ENCODE results near the gene CPO.
A peak's percentile ranks its signal among the peaks of the same experiment; 100 is the strongest.
"Not testable (repeated sequence)": the region's sequence is repeated elsewhere in the genome, so short reads cannot be mapped to it uniquely, and the experiment has no call there.

The CPO gene

GRCh38 chr2:206939340-206939739 lies at the start of gene CPO:
CPO (plus strand) TSS chr2:206939518; CDS start chr2:206939600, 82 bp downstream.
- in situ Hi-C loops (cut with MboI; ENCODE audit: low pct_unique_long_range_greater_than_20kb, low sequenced_read_pairs): no loop called here
- no peak for DNase-seq

- in situ Hi-C loops (cut with MboI; ENCODE audit: low pct_unique_long_range_greater_than_20kb, low sequenced_read_pairs): no loop called here
- DNase-seq: no peak
Observed at GRCh38 chr2:206890179-206890578, 49.1 kb upstream of the CPO start.

GRCh38 chr2:206890926-206891325 lies 48.4 kb upstream of the CPO start:
- peak; percentile 25 for DNase-seq
- in situ Hi-C loops (cut with MboI; ENCODE audit: low pct_unique_long_range_greater_than_20kb, low sequenced_read_pairs): no loop called here

GRCh38 chr2:206915121-206915520 lies 24.2 kb upstream of the CPO start:
- in situ Hi-C loops (cut with MboI; ENCODE audit: low pct_unique_long_range_greater_than_20kb, low sequenced_read_pairs): no loop called here
- DNase-seq: peak; percentile 11

- in situ Hi-C loops (cut with MboI; ENCODE audit: low pct_unique_long_range_greater_than_20kb, low sequenced_read_pairs): no loop called here
- no peak for DNase-seq
Observed at GRCh38 chr2:206918263-206918662, 21.1 kb upstream of the CPO start.

GRCh38 chr2:206920310-206920709 lies 19.0 kb upstream of the CPO start:
- no peak for DNase-seq
- in situ Hi-C loops (cut with MboI; ENCODE audit: low pct_unique_long_range_greater_than_20kb, low sequenced_read_pairs): no loop called here

GRCh38 chr2:206920951-206921350 lies 18.4 kb upstream of the CPO start:
- no peak for DNase-seq
- in situ Hi-C loops (cut with MboI; ENCODE audit: low pct_unique_long_range_greater_than_20kb, low sequenced_read_pairs): no loop called here

- in situ Hi-C loops (cut with MboI; ENCODE audit: low pct_unique_long_range_greater_than_20kb, low sequenced_read_pairs): no loop called here
- DNase-seq: no peak
Observed at GRCh38 chr2:206921529-206921928, 17.8 kb upstream of the CPO start.

GRCh38 chr2:206935991-206936842 lies 3.1 kb upstream of the CPO start:
- no peak for DNase-seq

GRCh38 chr2:206936843-206937230 lies 2.5 kb upstream of the CPO start:
- no peak for DNase-seq
- in situ Hi-C loops (cut with MboI; ENCODE audit: low pct_unique_long_range_greater_than_20kb, low sequenced_read_pairs): no loop called here

More at GRCh38 chr2:206935991-206936842, 3.1 kb upstream of the CPO start:
- in situ Hi-C loops (cut with MboI; ENCODE audit: low pct_unique_long_range_greater_than_20kb, low sequenced_read_pairs): no loop called here

- in situ Hi-C loops (cut with MboI; ENCODE audit: low pct_unique_long_range_greater_than_20kb, low sequenced_read_pairs): no loop called here
- no peak for DNase-seq
Observed at GRCh38 chr2:206937555-206937954, 1.8 kb upstream of the CPO start.

- no peak for DNase-seq
- in situ Hi-C loops (cut with MboI; ENCODE audit: low pct_unique_long_range_greater_than_20kb, low sequenced_read_pairs): no loop called here
Observed at GRCh38 chr2:206940546-206940945, 1.2 kb downstream of the CPO start.

- in situ Hi-C loops (cut with MboI; ENCODE audit: low pct_unique_long_range_greater_than_20kb, low sequenced_read_pairs): no loop called here
- no peak for DNase-seq
Observed at GRCh38 chr2:206942592-206943478, 3.5 kb downstream of the CPO start.

- in situ Hi-C loops (cut with MboI; ENCODE audit: low pct_unique_long_range_greater_than_20kb, low sequenced_read_pairs); DNase-seq: not testable (repeated sequence)
Observed at GRCh38 chr2:206953404-206953803, 14.1 kb downstream of the CPO start.

GRCh38 chr2:206955253-206955652 lies 15.9 kb downstream of the CPO start:
- DNase-seq: no peak
- in situ Hi-C loops (cut with MboI; ENCODE audit: low pct_unique_long_range_greater_than_20kb, low sequenced_read_pairs): no loop called here

GRCh38 chr2:206958261-206958660 lies 18.9 kb downstream of the CPO start:
- in situ Hi-C loops (cut with MboI; ENCODE audit: low pct_unique_long_range_greater_than_20kb, low sequenced_read_pairs): no loop called here
- no peak for DNase-seq

- DNase-seq: no peak
- in situ Hi-C loops (cut with MboI; ENCODE audit: low pct_unique_long_range_greater_than_20kb, low sequenced_read_pairs): no loop called here
Observed at GRCh38 chr2:206962966-206963365, 23.6 kb downstream of the CPO start.

- DNase-seq: no peak
Observed at GRCh38 chr2:206968134-206969086, 29.1 kb downstream of the CPO start.

GRCh38 chr2:206969192-206969591 lies 29.9 kb downstream of the CPO start:
- in situ Hi-C loops (cut with MboI; ENCODE audit: low pct_unique_long_range_greater_than_20kb, low sequenced_read_pairs): no loop called here
- DNase-seq: no peak

More at GRCh38 chr2:206968134-206969086, 29.1 kb downstream of the CPO start:
- in situ Hi-C loops (cut with MboI; ENCODE audit: low pct_unique_long_range_greater_than_20kb, low sequenced_read_pairs): no loop called here

Data from KBM-7 (cell line).